ENCODE results near the gene PATE3. TPM values are rescaled to one million over a fixed set of nuclear protein-coding genes. Genes with fewer than 3 reads are reported as not detected.

Gene PATE3
- total and polyA plus RNA-seq, 2 of the 13 experiments (the other 11 are each of a cell fraction or from before 2014, with no cell fraction given), result not detected

DNA sequence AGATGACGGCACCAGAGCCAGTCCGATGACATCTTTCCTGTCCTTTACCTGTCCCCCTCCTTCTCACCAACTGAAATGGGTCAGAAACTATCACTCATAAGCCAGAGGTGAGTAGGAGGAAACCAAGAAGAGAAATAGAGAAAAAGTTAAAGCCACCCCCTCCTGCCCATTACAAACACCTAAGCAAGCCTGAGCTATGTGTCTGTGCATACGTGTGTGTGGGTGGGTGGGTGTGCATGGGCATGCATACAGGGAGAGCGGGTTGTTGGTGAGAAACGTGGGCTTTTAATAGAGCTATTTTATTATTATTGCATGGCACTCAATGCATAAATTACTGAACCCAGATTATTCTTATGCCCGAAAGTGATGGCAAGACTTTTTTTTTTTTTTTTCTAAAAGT lies 47.8 kb downstream of the PATE3 start:
- no TSS peak for BruUV-seq (replicated peaks)
- Histone ChIP-seq H3K4me3 (replicated peaks in 1 of 3; ENCODE audit: insufficient read depth in 1 of 3, low read depth in 2 of 3, low read length in 3 of 3) (no peak overlapping the region), H3K79me2 (ENCODE audit: insufficient read depth, low read length) (no peaks in the 10 kb centered on the region), H3K9me3 (ENCODE audit: low read length) (no peaks in the 10 kb centered on the region), H3K27ac (ENCODE audit: extremely low read length, insufficient read depth, low read length) (no peak overlapping the region), H3K36me3 (replicated peaks in 1 of 2; ENCODE audit: control insufficient read depth in 1 of 2, insufficient read depth in 2 of 2, low read length in 2 of 2) (no peaks in the 10 kb centered on the region), H4K20me1 (ENCODE audit: insufficient read depth, low read length) (no peaks in the 10 kb centered on the region), H3K4me1 (ENCODE audit: insufficient read depth, low read length) (no peaks in the 10 kb centered on the region), H3K27me3 (ENCODE audit: control insufficient read depth in 1 of 2, insufficient read depth in 2 of 2, low read length in 2 of 2) (peaks cover 0 to 4% of the 10 kb centered on the region in 2 experiments; a peak in 1 of 5 replicates), H2AFZ (ENCODE audit: low read length) (no peak overlapping the region), H3K4me2 (ENCODE audit: low read depth, low read length) (no peak overlapping the region), H3K9ac (ENCODE audit: insufficient read depth, low read depth, low read length) (no peak overlapping the region)
- DNase-seq (ENCODE audit: low spot score) (no peak), FAIRE-seq (no peak), ATAC-seq (no peak)
- intact Hi-C loops (cut with micrococcal nuclease; ENCODE audit: unreplicated experiment), result no loop called here
- CTCF ChIA-PET (ENCODE audit: low intra/inter-chr PET ratio, low total read pairs), result no interaction called here
- 30% methylated on average over 6 of the region's 6 CpGs for WGBS (ENCODE audit: low lambda C conversion rate)
- in situ Hi-C loops (cut with HindIII; ENCODE audit: extremely low pct_ligation_motif_present, low pct_unique_long_range_greater_than_20kb), result no loop called here
- POLR2A ChIA-PET, result no interaction called here
- TF ChIP-seq SPEN (CRISPR knock-in tag; IDR thresholded peaks at IDR 0.05; ENCODE audit: low read depth), result no peak

Other genes starting within 250 kb of the PATE3 start
- 126 and 138 TPM in 2 replicates for gene EI24, start 218.7 kb upstream of the PATE3 start, total RNA-seq (2016; rRNA removed; fragmentation: Illumina TruSeq; extraction: Trizol)
- 70.0 and 84.7 TPM in 2 replicates for gene EI24, start 218.7 kb upstream of the PATE3 start, polyA plus RNA-seq (2011; rRNA removed)
- gene STT3A, start 195.3 kb upstream of the PATE3 start, total RNA-seq (2016; rRNA removed; fragmentation: Illumina TruSeq; extraction: Trizol), result 141 and 229 TPM in 2 replicates
- 314 and 319 TPM in 2 replicates for gene STT3A, start 195.3 kb upstream of the PATE3 start, polyA plus RNA-seq (2011; rRNA removed)
- 83.2 and 152 TPM in 2 replicates for gene CHEK1, start 163.0 kb upstream of the PATE3 start, total RNA-seq (2016; rRNA removed; fragmentation: Illumina TruSeq; extraction: Trizol)
- gene CHEK1, start 163.0 kb upstream of the PATE3 start, polyA plus RNA-seq (2011; rRNA removed), result 11.0 and 17.8 TPM in 2 replicates
- gene ACRV1, start 107.3 kb upstream of the PATE3 start, total RNA-seq (2016; rRNA removed; fragmentation: Illumina TruSeq; extraction: Trizol), result not detected in 2 replicates
- gene ACRV1, start 107.3 kb upstream of the PATE3 start, polyA plus RNA-seq (2011; rRNA removed), result 0.09 TPM in 1 of 2 replicates, not detected in the other
- not detected in 2 replicates for gene PATE1, start 41.8 kb upstream of the PATE3 start, total RNA-seq (2016; rRNA removed; fragmentation: Illumina TruSeq; extraction: Trizol)
- not detected in 2 replicates for gene PATE1, start 41.8 kb upstream of the PATE3 start, polyA plus RNA-seq (2011; rRNA removed)
- not detected in 2 replicates for gene PATE2, start 9.3 kb upstream of the PATE3 start, total RNA-seq (2016; rRNA removed; fragmentation: Illumina TruSeq; extraction: Trizol)
- gene PATE2, start 9.3 kb upstream of the PATE3 start, polyA plus RNA-seq (2011; rRNA removed), result not detected in 2 replicates
- not detected in 2 replicates for gene PATE4, start 45.2 kb downstream of the PATE3 start, total RNA-seq (2016; rRNA removed; fragmentation: Illumina TruSeq; extraction: Trizol)
- not detected in 2 replicates for gene PATE4, start 45.2 kb downstream of the PATE3 start, polyA plus RNA-seq (2011; rRNA removed)
- gene HYLS1, start 99.5 kb downstream of the PATE3 start, total RNA-seq (2016; rRNA removed; fragmentation: Illumina TruSeq; extraction: Trizol), result 3.8 and 5.6 TPM in 2 replicates
- gene HYLS1, start 99.5 kb downstream of the PATE3 start, polyA plus RNA-seq (2011; rRNA removed), result 1.1 and 1.3 TPM in 2 replicates
- 18.2 and 22.9 TPM in 2 replicates for gene PUS3, start 115.1 kb downstream of the PATE3 start, total RNA-seq (2016; rRNA removed; fragmentation: Illumina TruSeq; extraction: Trizol)
- gene PUS3, start 115.1 kb downstream of the PATE3 start, polyA plus RNA-seq (2011; rRNA removed), result 4.7 and 6.0 TPM in 2 replicates
- 0.11 and 0.29 TPM in 2 replicates for gene DDX25, start 116.4 kb downstream of the PATE3 start, total RNA-seq (2016; rRNA removed; fragmentation: Illumina TruSeq; extraction: Trizol)
- 0.13 and 0.17 TPM in 2 replicates for gene DDX25, start 116.4 kb downstream of the PATE3 start, polyA plus RNA-seq (2011; rRNA removed)
- not detected in 2 replicates for gene VSIG10L2, start 157.9 kb downstream of the PATE3 start, total RNA-seq (2016; rRNA removed; fragmentation: Illumina TruSeq; extraction: Trizol)
- 0.13 and 0.21 TPM in 2 replicates for gene VSIG10L2, start 157.9 kb downstream of the PATE3 start, polyA plus RNA-seq (2011; rRNA removed)